Measurements from ENCODE around the gene TCF20.

The TCF20 gene

DNA sequence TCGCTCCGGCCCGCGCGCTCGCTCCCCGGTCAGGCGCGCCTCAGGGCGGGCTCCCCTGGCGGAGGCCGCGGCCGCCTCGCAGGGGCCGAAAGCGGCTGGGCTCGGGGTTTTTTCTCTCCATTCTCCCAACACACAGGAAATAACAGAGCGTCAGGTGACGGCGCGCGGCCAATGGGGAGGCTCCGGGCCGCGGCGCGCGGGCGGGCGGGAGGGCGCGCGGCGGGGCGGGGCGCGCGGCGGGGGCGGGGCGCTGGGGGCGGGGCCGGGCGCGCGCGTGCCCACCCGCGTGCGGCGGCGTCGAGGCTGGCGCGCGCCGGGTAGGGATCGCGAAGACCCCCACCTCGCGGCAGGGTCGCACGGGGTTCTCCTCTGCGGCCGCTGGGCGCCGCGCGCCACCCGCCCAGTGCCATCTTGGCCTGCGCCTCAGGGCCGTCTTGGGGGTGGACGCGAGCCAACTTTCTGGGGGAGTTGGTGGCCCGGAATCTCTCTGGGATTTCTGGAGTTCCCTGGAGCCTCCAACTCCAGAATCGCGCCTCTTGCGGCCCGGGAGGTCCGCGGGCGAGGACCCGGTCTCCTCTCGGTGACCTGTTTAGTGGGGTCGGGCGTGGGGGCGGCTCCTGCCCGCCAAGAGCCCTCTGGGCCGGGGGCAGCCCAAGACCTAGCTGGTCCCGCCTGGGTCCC lies at the start of gene TCF20:
Gene TCF20 (minus strand): TSS at position 144 of the 681 bp plus-strand sequence. CDS start 55,348 bp downstream, outside the sequence.
- DNase-seq (ENCODE audit: low read depth): peak; percentile 65

- DNase-seq (ENCODE audit: low read depth): no peak
These were observed 48.9 kb upstream of the TCF20 start for GRCh38 chr22:42319386-42319785.

DNA sequence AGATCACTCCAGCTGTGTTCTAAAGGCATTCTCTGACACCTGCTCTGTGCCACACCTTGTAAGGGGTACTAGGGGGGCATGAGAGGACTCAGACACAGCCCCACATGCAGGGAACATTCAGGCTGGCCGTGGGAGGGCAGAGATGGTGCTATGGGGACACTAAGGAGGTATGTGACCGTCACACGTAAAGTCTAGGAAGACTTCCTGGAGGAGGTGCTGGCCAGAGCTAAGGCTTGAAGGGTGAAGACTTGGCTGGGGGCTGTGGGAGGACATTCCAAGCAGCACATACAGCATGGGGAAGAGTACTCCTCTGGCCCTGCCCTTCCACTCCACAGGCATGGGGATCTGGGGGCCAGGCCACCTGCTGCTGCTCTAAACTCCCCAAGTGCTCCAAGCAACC lies 48.5 kb upstream of the TCF20 start:
- DNase-seq (ENCODE audit: low read depth): no peak

DNA sequence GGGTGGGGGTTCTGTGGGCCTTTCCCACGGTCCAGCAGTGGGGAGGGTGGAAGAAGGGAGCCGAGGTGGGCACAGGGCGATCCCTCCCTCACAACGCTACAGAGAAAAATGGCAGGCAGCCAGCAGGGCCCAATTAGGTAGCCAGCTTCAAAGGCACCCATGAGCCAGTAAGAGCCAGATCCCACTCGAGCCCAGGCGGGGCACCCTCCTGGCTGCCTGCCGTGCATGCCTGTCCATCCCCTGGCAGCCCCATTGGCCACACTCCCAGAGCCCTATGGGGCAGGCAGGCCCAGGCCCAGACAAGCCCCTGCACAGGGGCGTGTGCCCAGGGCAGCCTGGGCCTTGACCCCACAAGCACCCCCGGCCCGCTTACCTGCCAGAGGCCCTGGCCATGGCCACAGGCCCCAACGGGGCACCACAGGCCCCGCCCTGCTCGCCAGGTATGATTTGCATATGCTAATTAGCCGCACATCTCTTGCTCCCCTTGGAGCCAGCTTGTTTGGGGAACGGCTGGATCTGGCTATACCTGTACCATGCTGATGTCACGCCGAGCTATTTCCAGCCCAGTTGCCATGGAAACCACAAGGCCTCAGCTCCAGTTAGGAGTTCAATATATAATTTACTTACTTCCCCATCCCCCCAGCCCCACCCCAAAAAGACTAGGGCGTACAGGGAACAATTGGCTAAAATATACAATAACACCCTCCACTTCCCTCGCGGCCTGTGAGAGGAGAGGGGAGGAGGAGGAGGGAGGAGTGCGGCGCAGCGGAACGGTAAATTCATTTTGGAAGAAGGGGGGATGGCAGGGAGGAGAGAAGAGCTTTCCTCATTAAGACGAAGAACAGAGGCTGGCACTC lies 47.5 kb upstream of the TCF20 start:
- no peak for DNase-seq (ENCODE audit: low read depth)

DNA sequence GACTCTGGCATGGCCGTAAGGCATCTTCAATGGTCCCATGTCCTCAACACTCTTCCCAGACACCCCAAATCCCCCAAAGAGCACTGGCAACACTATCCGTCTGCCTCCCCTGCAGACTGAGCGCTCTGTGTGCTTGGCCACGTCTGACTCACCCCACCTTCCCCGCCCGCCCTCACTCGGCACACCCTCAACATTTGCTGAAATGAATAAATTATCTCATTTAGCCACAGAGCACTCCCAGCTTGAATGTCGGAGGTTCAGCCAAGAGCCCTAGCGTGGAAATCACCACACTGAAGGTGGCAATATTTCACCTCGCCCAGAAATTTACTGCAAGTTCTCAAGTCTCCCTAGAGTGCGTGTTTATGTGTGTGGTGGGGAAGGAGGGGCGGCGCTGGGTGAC lies 46.6 kb upstream of the TCF20 start:
- peak; percentile 47 for DNase-seq (ENCODE audit: low read depth)

GRCh38 chr22:42315392-42315756 lies 44.9 kb upstream of the TCF20 start:
- DNase-seq (ENCODE audit: low read depth): no peak

DNA sequence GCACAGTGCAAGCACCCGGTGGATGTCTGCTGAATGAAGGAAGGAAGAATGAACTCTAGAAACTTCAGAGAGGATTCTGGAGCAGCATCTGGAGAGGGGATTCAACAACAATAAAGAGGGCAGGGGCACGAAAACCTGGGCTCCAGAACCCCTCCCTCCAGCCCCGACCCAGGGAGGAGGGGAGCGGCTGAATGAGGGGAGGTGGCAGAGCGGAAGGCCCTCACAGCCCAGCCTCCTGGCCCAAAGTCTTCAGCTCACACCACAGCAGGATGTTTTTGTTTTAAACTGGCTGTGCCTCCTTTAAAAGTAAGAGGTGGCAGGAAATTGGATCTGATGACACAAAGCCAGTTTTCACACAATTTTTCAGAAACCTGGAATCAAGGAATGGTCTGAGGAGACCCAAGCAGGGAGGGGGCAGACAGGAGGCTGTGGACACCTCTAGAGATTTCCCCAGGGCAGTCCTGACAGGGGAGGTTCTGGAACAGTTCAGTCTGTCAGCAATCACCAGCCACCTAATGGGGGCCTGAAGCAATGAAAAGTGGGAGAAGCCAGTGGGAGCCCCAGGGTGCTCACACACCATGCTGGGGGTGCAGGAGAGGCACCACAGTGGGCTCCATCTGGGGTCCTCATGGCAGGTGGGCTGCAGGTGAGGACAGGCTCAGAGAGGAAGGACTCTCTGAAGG lies 44.4 kb upstream of the TCF20 start:
- DNase-seq (ENCODE audit: low read depth): no peak

DNA sequence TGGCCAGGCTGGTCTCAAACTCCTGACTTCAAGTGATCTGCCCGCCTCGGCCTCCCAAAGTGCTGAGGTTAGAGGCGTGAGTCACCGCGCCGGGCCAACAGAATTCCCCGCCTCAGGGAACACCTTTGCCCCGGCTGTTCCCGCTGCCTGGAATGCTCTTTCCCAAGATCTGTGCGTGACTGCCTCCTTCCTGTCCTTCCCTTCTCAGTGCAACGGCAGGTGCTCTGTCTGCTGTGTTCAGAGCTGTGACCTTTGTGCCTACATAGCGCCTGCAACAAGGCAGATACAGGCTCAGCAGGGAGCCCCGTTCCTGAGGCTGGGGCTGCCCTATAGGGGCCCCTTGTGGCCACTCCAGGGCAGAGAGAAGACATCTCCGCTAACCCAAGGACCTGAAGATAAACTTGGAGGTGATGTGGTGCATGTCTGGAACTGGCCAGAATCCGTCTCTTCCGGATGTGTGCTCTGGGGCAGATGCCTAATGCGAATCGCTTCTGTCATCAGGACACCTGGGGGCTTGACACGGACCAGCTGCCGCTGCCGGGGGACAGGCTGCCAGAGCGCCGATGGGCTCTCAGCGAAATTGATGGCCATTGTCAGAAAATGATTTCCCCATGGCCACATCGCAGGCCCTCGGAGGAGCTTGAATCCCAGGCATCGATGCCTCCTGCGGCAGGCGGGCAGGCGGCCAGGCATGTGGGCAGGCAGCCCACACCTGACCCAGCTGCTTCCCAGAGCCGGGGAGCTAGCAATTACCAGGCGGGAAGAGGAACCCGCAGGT lies 43.5 kb upstream of the TCF20 start:
- DNase-seq (ENCODE audit: low read depth): no peak

DNA sequence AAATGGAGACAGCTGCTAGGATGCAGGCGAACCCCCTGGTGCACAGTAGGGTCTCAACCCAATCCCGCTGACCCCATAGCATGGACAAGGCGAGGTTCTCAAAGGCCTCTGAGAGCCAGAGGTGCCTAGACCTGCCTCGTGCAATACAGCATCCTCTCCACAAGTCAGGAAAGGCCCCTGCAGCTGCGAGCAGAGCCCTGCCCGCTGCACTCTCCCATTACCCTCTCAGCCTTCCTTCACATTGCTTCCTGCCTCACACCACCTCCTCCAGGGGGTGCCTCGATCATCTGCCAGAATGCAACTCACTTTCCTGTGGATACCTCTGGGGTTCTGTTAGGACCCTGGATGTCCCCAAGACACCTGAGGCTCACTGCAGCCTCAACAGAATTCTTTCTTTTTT lies 42.8 kb upstream of the TCF20 start:
- DNase-seq (ENCODE audit: low read depth): no peak

DNA sequence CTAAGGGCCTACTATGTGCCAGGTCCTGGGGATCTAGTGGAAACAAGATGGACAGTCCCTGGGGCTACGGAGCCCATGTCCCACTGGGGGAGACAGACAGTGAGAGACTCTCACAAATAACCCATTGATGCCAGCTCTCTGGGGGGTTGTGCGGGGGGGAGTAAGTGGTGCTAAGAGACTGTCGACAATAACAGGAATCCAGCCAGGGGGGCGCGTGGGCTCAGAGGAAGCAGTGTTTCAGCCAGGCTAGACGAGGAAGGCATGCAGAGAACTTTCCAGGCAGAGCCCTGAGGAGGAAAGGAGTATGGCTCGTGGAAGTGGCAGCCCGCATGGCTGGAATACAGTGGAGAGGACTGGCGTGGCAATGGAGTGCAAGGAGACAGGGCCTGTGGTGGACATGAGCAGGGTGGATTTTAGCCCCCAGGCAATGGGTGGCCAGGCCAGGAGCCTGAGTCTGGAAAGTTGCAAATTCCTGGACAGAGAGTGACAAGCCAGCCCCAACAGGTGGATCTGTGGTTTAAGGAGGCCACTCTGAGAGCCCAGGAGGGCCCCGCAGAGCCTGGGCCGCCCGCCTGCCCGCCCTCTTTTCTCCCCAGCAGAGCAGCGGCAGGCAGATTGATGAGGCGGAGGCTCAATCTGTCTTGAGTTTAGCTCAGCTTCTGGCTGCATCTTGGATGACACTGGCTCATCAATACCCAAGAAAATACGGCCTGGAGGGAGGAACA lies 40.0 kb upstream of the TCF20 start:
- DNase-seq (ENCODE audit: low read depth): no peak

GRCh38 chr22:42309865-42310264 lies 39.4 kb upstream of the TCF20 start:
- DNase-seq (ENCODE audit: low read depth): no peak

- no peak for DNase-seq (ENCODE audit: low read depth)
These were observed 38.5 kb upstream of the TCF20 start for GRCh38 chr22:42308892-42309468.

DNA sequence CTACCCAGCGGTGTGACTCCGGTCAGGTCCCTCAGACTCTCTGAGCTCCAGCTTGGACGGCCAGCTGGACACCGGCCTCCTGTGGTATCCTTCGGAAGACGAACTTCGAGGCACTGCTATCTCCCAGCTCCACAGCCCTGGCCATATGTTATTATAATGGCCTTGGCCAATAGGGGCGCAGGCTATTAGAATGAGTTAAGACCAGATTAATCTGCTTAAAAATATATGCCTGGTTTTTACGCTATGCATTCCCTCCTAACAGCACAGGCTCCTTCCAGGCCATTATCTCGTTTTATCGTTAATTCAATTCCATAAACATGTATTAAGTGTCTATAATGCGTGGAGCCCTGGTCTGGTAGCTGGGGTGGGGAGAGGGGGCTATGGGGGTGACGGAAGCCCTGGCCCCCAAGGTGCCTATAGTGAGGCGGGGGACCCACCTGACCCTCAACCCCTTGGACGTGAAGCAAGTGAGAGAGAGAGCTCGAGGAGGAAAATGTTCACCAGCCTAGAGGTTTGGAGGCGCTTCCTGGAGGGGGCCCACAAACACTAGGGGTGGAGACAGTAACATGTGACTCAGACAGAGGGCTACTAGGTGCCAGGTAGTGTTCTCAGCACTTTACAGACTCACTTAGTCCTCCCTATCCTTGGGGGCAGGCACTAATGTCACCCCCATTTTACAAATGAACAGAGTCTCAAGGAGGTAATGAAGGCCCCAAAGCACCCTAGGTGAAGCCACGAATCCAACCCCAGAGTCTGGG lies 37.5 kb upstream of the TCF20 start:
- DNase-seq (ENCODE audit: low read depth): no peak

DNA sequence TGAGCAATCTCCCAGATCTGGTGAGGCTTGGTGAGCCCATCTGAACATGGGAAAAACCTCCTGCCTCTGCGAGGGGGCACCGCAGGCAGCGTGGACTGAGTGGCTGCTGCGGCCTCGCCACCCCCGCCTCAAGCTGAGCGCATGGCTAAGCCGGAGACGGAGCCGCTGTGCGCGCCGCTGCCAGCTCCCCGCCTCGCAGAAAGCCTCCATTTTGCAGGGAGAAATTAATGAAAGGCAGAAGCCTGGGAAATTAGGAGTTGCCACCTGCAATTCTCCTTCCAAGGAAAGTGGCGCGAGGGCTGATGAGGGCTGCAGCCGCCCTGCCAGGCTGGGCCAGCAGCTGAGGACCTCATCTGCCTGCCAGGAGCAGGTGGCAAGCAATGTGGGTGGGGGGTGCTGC lies 35.6 kb upstream of the TCF20 start:
- DNase-seq (ENCODE audit: low read depth): no peak

- no peak for DNase-seq (ENCODE audit: low read depth)
These were observed 33.9 kb upstream of the TCF20 start for GRCh38 chr22:42304324-42304790.

GRCh38 chr22:42303396-42304323 lies 33.2 kb upstream of the TCF20 start:
- no peak for DNase-seq (ENCODE audit: low read depth)

GRCh38 chr22:42301742-42302102 lies 31.3 kb upstream of the TCF20 start:
- no peak for DNase-seq (ENCODE audit: low read depth)

GRCh38 chr22:42301077-42301741 lies 30.8 kb upstream of the TCF20 start:
- DNase-seq (ENCODE audit: low read depth): no peak

Data from activated T-cell treated with anti-CD3 and anti-CD28 coated beads for 24 hours (primary cell).